Loucy (cell line): ENCODE data around the gene B4GALT3.

ENCODE experiments used
- EZH2phosphoT487 ChIP-seq: fragments of 200-600 bp; IDR thresholded peaks from 2 replicates; pipeline ENCODE4 v1.6.1; 2018; ENCODE audit warnings: antibody characterized with exemption, mild to moderate bottlenecking, moderate library complexity, borderline replicate concordance
- TF ChIP-seq, protein P1 (sequence below): fragments of 200-600 bp; sonication (generic); conservative IDR thresholded peaks from 2 replicates; pipeline ENCODE4 v1.5.1; 2014; ENCODE audit warnings: mild to moderate bottlenecking, antibody characterized with exemption, low read length

DNA sequence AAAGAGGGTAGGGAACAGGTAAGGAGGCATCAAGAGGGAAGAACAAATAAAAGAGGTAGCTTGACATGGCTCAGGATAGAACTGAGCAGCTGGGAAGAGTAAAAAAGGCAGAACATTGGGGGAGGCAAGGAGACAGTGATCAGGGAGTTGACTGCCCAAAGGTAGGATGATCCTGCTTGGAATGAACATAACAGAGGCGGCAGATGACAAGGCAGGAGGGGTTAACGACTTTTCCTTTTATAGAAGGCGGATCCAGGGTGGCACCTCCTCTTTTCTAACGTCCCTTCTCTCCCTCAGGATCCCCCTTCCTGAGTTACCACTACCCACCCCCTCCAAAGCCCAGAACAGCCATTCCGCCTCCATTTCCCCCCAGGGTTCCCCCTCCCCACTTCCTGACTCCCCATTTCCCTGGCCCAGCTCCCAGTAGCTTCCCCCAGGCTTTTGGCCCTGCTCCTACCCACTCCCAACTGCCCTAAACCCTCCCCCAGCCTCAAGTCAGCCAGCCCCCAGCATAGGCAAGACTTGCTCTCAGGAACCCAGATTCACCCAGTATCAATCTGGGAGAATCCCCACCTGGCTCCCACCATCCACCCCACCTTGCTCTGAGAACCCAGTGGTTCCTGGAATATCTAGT is 22.3 kb upstream of the B4GALT3 start:
- TF ChIP-seq, protein P1, sequence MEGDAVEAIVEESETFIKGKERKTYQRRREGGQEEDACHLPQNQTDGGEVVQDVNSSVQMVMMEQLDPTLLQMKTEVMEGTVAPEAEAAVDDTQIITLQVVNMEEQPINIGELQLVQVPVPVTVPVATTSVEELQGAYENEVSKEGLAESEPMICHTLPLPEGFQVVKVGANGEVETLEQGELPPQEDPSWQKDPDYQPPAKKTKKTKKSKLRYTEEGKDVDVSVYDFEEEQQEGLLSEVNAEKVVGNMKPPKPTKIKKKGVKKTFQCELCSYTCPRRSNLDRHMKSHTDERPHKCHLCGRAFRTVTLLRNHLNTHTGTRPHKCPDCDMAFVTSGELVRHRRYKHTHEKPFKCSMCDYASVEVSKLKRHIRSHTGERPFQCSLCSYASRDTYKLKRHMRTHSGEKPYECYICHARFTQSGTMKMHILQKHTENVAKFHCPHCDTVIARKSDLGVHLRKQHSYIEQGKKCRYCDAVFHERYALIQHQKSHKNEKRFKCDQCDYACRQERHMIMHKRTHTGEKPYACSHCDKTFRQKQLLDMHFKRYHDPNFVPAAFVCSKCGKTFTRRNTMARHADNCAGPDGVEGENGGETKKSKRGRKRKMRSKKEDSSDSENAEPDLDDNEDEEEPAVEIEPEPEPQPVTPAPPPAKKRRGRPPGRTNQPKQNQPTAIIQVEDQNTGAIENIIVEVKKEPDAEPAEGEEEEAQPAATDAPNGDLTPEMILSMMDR = no peak
- no peak for TF ChIP-seq EZH2phosphoT487
